Measurements from ENCODE around the gene ADAM12. TPM values are rescaled to one million over a fixed set of nuclear protein-coding genes. Genes with fewer than 3 reads are reported as not detected.

The ADAM12 gene
- polyA plus RNA-seq, 1 of the 3 experiments (the other 2 are of a cell fraction) = 25.0 TPM

- TF ChIP-seq TCF12 (IDR thresholded peaks at IDR 0.05) (no peak), NRF1 (IDR thresholded peaks at IDR 0.05; ENCODE audit: low read depth, low read length) (no peak), TAF1 (IDR thresholded peaks at IDR 0.05; ENCODE audit: borderline replicate concordance, low read depth, low read length) (no peak), CHD2 (IDR thresholded peaks at IDR 0.05; ENCODE audit: low read length, partially characterized antibody) (no peak)
Measured at GRCh38 chr10:126251778-126252407, 136.4 kb downstream of the ADAM12 start (continued).

GRCh38 chr10:126250527-126251310 lies 137.6 kb downstream of the ADAM12 start:
- ChIA-PET POLR2A (no interaction called here), CTCF (interaction anchor here (1.6 kb wide), 1 partner anchor 253 kb away, joined by 4 read pairs; no protein-coding TSS in a partner anchor)
- H3K27ac ChIP-seq (ENCODE audit: low read depth in 2 of 2, low read length in 1 of 2) = no peak overlapping the region
- no peaks in the 10 kb centered on the region for H3K9me3 ChIP-seq
- H3F3A ChIP-seq (replicated peaks; ENCODE audit: insufficient read depth) = peaks cover 48% of the 10 kb centered on the region
- H3K9me2 ChIP-seq = no peaks in the 10 kb centered on the region
- TF ChIP-seq TEAD4 (IDR thresholded peaks at IDR 0.05; ENCODE audit: borderline replicate concordance, insufficient read depth) (no peak), MAX (IDR thresholded peaks at IDR 0.05; ENCODE audit: low read depth) (no peak), CHD2 (IDR thresholded peaks at IDR 0.05; ENCODE audit: low read length, partially characterized antibody) (no peak), CTCF (IDR thresholded peaks at IDR 0.05) (no peak), RXRA (IDR thresholded peaks at IDR 0.05; ENCODE audit: borderline replicate concordance, low read depth) (no peak), RAD21 (IDR thresholded peaks at IDR 0.05; ENCODE audit: low read length) (no peak), GATA2 (CRISPR knock-in tag; IDR thresholded peaks at IDR 0.05) (no peak), USF2 (IDR thresholded peaks at IDR 0.05; ENCODE audit: borderline replicate concordance, low read depth, low read length) (no peak), IRF3 (IDR thresholded peaks at IDR 0.05; ENCODE audit: low read depth, low read length) (no peak), NFIC (IDR thresholded peaks at IDR 0.05; ENCODE audit: borderline replicate concordance) (no peak), POLR2AphosphoS5 (IDR thresholded peaks at IDR 0.05; ENCODE audit: low read depth, low read length) (no peak), FOSL2 (IDR thresholded peaks at IDR 0.05; ENCODE audit: borderline replicate concordance, low read depth) (no peak), RFX5 (IDR thresholded peaks at IDR 0.05; ENCODE audit: low read length) (no peak), FOXJ3 (CRISPR knock-in tag; IDR thresholded peaks at IDR 0.05) (no peak)
- no peaks in the 10 kb centered on the region for H3K27me3 ChIP-seq (ENCODE audit: insufficient read depth)
- no peak for DNase-seq
- no peaks in the 10 kb centered on the region for H3K36me3 ChIP-seq (replicated peaks in 1 of 2; ENCODE audit: control insufficient read depth in 1 of 2, insufficient read depth in 2 of 2, low read length in 1 of 2)
- H3K4me1 ChIP-seq (ENCODE audit: control insufficient read depth in 1 of 2, insufficient read depth in 2 of 2, low read depth in 1 of 2, low read length in 1 of 2) = peaks cover 12 to 26% of the 10 kb centered on the region in 2 experiments; a peak in 3 of 4 replicates
- no peak overlapping the region for H3K9ac ChIP-seq
- no peaks in the 10 kb centered on the region for H3K79me2 ChIP-seq (ENCODE audit: insufficient read depth)
- no peak overlapping the region for H3K4me3 ChIP-seq (ENCODE audit: low read depth in 2 of 2, low read length in 1 of 2)
- no peak overlapping the region for H2AFZ ChIP-seq (ENCODE audit: low read depth)
- no peaks in the 10 kb centered on the region for H4K20me1 ChIP-seq (ENCODE audit: insufficient read depth)
- 86% methylated on average over 8 of the region's 8 CpGs for WGBS (ENCODE audit: low lambda C conversion rate)
- H3K4me2 ChIP-seq = no peak overlapping the region

All from SK-N-SH (cell line).